Activated CD8-positive, alpha-beta T cell treated with anti-CD3 and anti-CD28 coated beads for 36 hours (primary cell): Measurements from ENCODE around the gene BMPR1A. TPM values are rescaled to one million over a fixed set of nuclear protein-coding genes. Genes with fewer than 3 reads are reported as not detected.

ENCODE experiments used
- ATAC-seq: fragments of 200-7000 bp; cut with Tn5 transposase; one replicate; pipeline ENCODE4 v1.10.0; 2021; ENCODE audit warnings: mild to moderate bottlenecking, moderate library complexity
- CTCF ChIA-PET: fragments of 350-600 bp; sonication (Branson Sonifier 250); formaldehyde crosslinking; loops from one replicate; lab custom pipeline; 2021; ENCODE audit warnings: antibody characterized with exemption; lab: Charles Lee
- POLR2A ChIA-PET: fragments of 350-600 bp; sonication (Branson Sonifier 250); formaldehyde crosslinking; loops from one replicate; lab custom pipeline; 2021; ENCODE audit warnings: antibody characterized with exemption; lab: Charles Lee
- DNase-seq: peaks from one replicate; pipeline ENCODE4 v3.0.0-alpha.2; 2020
- H3K27ac Mint-ChIP-seq: one replicate; pipeline ENCODE4 v1.8.0; 2021; ENCODE audit warnings: mild to moderate bottlenecking, mixed read lengths
- H3K27me3 Mint-ChIP-seq: one replicate; pipeline ENCODE4 v1.8.0; 2021; ENCODE audit warnings: mixed read lengths
- H3K36me3 Mint-ChIP-seq: one replicate; pipeline ENCODE4 v1.8.0; 2021; ENCODE audit warnings: low read depth, mixed read lengths
- H3K4me1 Mint-ChIP-seq: one replicate; pipeline ENCODE4 v1.8.0; 2021; ENCODE audit warnings: low read depth, mixed read lengths
- H3K4me3 Mint-ChIP-seq: one replicate; pipeline ENCODE4 v1.8.0; 2021; ENCODE audit warnings: mild to moderate bottlenecking, moderate library complexity, mixed read lengths
- H3K9me3 Mint-ChIP-seq: one replicate; pipeline ENCODE4 v1.8.0; 2021; ENCODE audit warnings: mixed read lengths
- CTCF ChIP-seq: fragments of 200-600 bp; IDR thresholded peaks from one replicate; pipeline ENCODE4 v1.8.0; 2022; ENCODE audit warnings: antibody characterized with exemption, mild to moderate bottlenecking
- intact Hi-C: fragments of 100-400 bp; cut with micrococcal nuclease; formaldehyde crosslinking; loops from one replicate; pipeline ENCODE4 v1.10.0; 2022
- total RNA-seq, 2 experiments: library from RNA; stranded (reverse); gene quantifications; one replicate each; pipeline ENCODE4 v1.2.3, GENCODE V29; 2021

The BMPR1A gene
- total RNA-seq, 2 experiments from 2014 or later, result 6.6 to 6.9 TPM

- TF ChIP-seq CTCF, result no peak
- CTCF ChIA-PET, result no interaction called here
- Mint-ChIP-seq H3K9me3 (no peaks in the 10 kb centered on the region), H3K27me3 (no peaks in the 10 kb centered on the region), H3K4me1 (peaks cover 12% of the 10 kb centered on the region), H3K27ac (no peak overlapping the region), H3K36me3 (no peaks in the 10 kb centered on the region), H3K4me3 (no peak overlapping the region)
- intact Hi-C loops, result no loop called here
- DNase-seq (no peak), ATAC-seq (no peak)
- POLR2A ChIA-PET, result no interaction called here
These were observed 120.3 kb downstream of the BMPR1A start for GRCh38 chr10:86876748-86877147.

- H3K27me3 Mint-ChIP-seq, result no peaks in the 10 kb centered on the region
- TF ChIP-seq CTCF, result no peak
- ChIA-PET POLR2A (interaction anchor here (0.6 kb wide), 1 partner anchor 872 kb away, joined by 3 read pairs; no protein-coding TSS in a partner anchor), CTCF (interaction anchor here (1.1 kb wide), 1 partner anchor 186 kb away, joined by 3 read pairs; no protein-coding TSS in a partner anchor)
- no peaks in the 10 kb centered on the region for H3K9me3 Mint-ChIP-seq
- DNase-seq, result peak; percentile 39
- no peaks in the 10 kb centered on the region for H3K36me3 Mint-ChIP-seq
- H3K4me3 Mint-ChIP-seq, result no peak overlapping the region
- peaks cover 12% of the 10 kb centered on the region for H3K4me1 Mint-ChIP-seq
- no peak overlapping the region for H3K27ac Mint-ChIP-seq
- peak; percentile 77 for ATAC-seq
- intact Hi-C loops, result no loop called here
These were observed 122.7 kb downstream of the BMPR1A start for GRCh38 chr10:86878983-86879713.

GRCh38 chr10:86880971-86881370 is 124.6 kb downstream of the BMPR1A start:
- POLR2A ChIA-PET, result no interaction called here
- TF ChIP-seq CTCF, result no peak

GRCh38 chr10:86888585-86889381 is 132.4 kb downstream of the BMPR1A start:
- Mint-ChIP-seq H3K27ac (peak overlapping the region; percentile 9), H3K27me3 (no peaks in the 10 kb centered on the region), H3K4me3 (no peak overlapping the region), H3K9me3 (no peaks in the 10 kb centered on the region), H3K4me1 (peaks cover 6% of the 10 kb centered on the region), H3K36me3 (peaks cover 2% of the 10 kb centered on the region)
- no peak for TF ChIP-seq CTCF
- POLR2A ChIA-PET, result no interaction called here
- CTCF ChIA-PET, result interaction anchor here (1.2 to 1.9 kb wide), 2 partner anchors 12 to 72 kb away, joined by 3 to 6 read pairs; no protein-coding TSS in a partner anchor
- intact Hi-C loops, result no loop called here
- DNase-seq, result no peak
- ATAC-seq, result peak; percentile 90

More at GRCh38 chr10:86880971-86881370, 124.6 kb downstream of the BMPR1A start:
- CTCF ChIA-PET, result no interaction called here
- Mint-ChIP-seq H3K27me3 (no peaks in the 10 kb centered on the region), H3K4me1 (peaks cover 12% of the 10 kb centered on the region), H3K9me3 (no peaks in the 10 kb centered on the region), H3K4me3 (no peak overlapping the region), H3K27ac (no peak overlapping the region), H3K36me3 (no peaks in the 10 kb centered on the region)
- DNase-seq (no peak), ATAC-seq (no peak)
- intact Hi-C loops, result no loop called here
